GM18867 (cell line): ENCODE data around the gene ADCY7.
A peak's percentile ranks its signal among the peaks of the same experiment; 100 is the strongest.
"Not testable (repeated sequence)": the region's sequence is repeated elsewhere in the genome, so short reads cannot be mapped to it uniquely, and the experiment has no call there.

ENCODE experiments used
- ATAC-seq: cut with Tn5 transposase; IDR thresholded peaks from one replicate; pipeline ENCODE4 v1.9.1; 2021; ENCODE audit warnings: mild to moderate bottlenecking, moderate library complexity; ENCODE audit not compliant: unreplicated experiment

The ADCY7 gene

DNA sequence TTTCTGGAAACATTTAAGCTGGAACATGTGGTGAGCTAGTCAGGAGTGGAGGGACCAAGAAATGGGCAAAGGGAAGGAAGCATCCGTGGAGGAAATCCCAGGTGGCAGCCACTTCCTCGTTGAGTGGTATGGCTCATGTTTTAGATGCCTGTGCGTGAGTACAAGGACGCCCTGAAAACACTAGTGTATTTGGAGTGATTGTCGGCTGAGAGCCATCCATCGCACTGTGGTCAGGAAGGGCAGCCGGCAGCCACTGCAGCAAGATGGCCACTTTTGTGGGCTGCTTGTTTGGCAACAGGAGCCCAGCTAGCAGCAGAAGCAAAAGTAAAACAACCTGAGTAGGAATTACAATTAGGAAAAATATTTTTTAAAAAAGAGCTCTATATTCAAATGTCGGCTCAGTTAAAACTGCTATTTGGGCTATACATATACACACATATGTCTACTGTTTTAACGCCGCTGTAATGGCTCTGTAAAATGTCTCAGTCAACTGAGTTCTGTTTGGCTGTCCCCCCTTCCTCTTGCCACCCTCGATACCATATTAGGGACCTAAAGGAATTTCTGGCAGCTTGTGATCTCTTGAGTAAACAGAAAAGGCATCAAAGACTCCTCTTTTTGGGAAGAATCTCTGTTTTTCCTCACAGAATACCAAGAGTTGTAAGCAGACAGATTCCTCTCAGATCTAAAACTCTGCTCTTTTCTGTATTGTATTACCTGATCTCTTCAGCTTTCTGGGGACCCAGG lies 63.3 kb downstream of the ADCY7 start:
- ATAC-seq: no peak

DNA sequence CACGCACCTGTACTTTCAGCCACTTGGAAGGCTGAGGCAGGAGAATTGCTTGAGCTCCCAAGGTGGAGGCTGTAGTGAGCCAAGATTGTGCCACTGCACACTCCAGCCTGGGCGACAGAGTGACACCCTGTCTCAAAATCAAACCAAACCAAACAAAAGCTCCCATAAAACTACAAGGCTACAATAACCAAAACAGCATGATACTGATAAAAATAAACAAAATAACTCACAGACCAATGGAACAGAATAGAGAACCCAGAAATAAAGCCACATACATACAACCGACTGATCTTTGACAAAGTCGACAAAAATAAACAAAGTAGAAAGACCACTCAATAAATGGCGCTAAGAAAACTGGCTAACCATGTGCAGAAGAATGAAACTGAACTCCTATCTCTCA lies 65.2 kb downstream of the ADCY7 start:
- ATAC-seq: no peak

DNA sequence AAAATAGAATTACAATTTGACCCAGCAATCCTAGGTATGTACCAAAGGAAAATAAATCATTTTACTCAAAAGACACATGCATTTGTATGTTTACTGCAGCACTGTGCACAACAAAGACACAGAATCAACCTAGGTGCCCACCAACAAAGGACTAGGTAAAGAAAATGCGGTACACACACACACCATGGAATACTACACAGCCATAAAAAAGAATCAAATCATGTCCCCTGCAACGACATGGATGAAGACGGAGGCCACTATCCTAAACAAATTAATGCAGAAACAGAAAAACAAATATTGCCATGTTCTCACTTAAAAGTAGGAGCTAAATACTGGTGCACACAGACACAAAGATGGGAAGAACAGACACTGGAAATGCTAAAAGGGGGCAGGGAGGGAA lies 66.2 kb downstream of the ADCY7 start:
- no peak for ATAC-seq

DNA sequence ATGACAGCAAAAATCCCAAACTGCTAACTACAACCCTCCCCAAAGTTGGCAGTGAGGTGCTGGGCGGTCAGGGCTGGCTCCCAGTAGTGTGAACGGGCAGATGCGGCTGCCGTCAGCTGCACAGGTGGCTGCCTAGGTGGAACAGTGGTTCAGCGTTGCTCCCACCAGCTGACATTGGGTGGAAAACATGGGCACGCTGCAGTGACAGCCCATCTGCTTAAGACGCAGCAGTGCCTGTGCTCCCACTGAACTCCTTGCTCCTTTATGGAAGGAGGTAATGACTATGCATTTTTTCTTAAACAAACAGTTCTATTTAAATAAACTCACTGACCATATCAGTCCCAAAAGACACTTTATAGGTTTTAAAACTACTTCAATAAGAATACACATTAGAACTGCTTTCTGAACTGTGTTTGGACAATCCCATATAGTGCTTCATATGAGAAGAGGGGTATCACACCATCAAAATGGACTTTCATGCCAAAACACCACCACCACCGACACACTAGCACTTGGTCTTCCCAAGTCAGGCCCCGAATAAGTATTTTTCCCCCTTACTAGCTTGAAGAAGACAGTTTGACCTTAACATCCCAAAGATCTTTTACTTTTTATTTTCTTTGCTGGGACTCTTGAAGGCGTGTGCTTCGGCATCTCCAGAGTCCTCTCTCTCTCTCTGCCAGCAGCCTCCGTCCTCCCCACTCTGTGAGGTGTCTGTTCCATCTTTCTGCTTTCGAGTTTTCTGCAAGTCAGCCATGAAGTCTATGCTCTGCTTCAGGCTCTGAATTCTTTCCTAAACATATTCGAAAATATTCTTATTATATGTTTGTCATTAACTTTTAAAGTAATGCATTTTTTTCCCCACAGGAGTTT lies 68.0 kb downstream of the ADCY7 start:
- ATAC-seq: no peak

DNA sequence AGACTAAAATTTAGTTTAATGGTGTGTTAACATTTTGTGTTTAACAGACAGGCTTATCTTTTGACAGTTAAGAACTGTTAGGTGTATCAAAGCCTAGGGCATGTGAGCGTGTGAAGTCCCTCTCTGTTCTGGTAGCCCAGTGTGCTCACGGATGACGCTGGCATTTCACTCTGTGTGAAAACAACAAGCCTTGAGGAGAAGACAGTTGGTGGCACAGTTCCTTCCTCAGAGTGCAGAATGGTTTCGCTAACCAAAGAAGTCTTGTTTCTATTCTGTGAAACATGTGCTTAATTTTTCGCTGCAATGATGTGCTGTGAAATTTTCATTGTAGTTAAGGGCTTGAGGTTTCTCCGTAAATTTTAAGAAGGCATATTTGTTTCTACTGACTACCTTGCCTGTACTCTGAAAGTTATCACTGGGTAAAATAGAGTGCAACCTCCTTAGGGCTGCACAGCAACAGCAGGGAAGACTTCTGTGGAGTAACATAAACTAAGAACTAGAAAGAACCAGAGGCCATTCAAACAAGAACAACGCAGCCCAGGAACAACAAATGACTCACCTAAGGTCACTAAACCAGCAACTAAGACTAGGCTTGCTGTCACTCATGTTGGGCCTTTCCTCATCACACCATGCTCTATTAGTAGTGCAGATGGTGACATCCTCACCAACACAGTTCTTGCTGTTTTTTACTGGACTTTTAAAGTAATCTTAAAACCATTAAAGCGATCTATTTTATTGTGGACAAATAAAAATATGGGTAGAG lies 69.0 kb downstream of the ADCY7 start:
- peak; percentile 73 for ATAC-seq

DNA sequence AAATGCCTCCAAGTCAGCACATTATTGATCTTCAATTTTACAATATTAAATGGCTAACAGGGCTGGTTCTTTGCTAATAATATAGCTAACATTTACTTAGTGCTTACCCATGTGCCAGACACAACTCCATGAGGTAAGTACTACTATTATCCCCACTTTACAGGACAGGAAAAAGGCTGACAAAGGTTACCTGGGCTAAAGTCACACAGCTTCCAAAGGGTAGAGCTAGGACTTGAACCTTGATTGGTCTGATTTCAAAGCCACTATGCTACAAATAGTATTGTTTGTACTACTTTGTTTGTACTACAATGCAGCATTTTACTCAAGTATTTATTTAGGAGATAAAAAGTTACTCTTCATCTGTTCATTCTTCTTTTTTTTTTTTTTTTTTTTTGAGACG lies 70.5 kb downstream of the ADCY7 start:
- ATAC-seq: no peak

DNA sequence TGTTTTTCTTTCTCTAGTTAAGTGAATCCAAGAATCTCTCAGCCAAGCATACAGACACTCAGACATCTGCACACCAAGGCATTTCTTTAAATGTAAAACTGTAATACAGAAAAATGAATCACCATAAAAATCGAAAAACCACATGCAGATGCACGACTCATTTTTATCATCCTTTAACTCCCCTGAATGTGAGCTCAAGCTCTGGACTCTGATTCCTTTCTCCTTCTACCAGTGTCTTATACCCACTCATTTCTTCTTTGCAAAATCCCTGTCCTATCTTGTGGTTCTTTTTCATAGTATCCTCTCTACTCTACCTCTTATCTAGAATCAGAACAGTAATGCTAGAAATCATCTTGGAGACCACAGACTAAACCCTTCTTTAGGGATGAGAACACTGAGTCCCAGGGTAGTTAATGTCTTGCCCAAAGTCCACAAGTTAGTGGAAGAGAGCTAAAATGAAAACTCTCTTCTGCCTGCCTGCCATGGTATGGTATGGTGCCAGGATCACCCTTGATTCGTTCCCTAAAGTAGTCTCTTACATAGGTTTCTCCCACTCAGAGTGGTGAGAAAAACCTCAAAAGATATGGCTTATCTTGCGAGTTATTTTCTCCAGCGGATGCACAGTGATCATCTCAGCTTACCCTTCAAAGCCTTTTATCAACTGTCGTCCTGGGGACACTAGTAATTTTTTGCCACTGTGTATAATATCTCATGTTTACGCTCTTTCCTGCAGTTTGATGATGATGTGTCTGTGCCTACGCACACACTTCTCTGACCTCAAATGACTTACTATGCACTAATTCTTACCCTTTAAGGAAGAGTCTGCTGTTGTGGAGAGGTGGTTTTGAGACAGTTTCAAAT lies 72.2 kb downstream of the ADCY7 start:
- ATAC-seq: no peak

DNA sequence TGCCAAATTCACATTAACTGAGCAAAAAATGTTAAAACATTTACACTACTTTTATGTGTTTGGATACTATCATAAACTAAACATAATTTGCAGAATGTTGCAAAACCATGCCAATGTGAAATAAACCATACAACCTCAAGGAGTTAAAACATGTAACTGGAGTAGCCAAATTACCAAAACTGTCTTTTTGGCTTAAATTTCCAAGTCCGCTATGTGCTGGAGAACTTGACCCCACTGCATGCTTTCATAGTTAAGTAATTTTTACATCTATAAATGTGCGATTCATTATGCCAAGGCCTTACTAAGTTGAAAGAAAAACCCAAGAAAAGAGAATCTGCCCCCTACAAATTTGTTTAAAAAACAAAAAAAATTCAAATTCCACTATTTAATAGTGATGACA lies 74.2 kb downstream of the ADCY7 start:
- ATAC-seq: no peak

DNA sequence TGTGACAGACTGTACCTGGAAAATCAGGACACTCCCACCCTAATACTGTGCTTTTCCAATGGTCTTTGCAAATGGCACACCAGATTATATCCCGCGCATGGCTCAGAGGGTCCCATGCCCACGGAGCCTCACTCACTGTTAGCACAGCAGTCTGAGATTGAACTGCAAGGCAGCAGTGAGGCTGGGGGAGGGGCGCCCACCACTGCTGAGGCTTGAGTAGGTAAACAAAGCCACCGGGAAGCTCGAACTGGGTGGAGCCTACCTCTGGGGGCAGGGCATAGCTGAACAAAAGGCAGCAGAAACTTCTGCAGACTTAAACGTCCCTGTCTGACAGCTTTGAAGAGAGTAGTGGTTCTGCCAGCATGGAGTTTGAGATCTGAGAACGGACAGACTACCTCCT lies 77.2 kb downstream of the ADCY7 start:
- ATAC-seq: not testable (repeated sequence)

DNA sequence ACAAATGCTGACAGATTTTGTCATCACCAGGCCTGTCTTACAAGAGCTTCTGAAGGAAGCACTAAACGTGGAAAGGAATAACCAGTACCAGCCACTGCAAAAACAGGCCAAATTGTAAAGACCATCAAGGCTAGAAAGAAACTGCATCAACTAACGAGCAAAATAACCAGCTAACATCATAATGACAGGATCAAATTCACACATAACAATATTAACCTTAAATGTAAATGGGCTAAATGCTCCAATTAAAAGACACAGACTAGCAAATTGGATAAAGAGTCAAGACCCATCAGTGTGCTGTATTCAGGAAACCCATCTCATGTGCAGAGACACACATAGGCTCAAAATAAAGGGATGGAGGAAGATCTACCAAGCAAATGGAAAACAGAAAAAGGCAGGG lies 78.9 kb downstream of the ADCY7 start:
- not testable (repeated sequence) for ATAC-seq

DNA sequence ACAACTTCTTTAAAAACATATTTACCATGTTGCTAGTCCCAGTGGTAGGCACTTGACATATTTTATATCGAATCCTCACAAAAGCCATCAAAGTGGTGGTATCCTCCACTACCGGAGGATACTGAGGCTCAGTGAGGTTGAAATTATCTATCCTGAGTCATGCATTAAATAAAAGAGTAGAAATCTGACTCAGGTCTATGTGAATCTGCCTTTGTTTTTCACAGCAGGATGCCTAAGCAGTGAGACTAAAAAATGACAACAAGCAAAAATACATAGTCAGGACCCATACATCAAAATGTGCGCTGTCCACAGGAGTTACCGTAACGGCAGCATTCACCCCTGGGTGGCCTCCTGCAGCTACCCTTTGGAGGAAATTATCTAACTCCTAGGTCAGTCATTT lies 84.8 kb downstream of the ADCY7 start:
- no peak for ATAC-seq

DNA sequence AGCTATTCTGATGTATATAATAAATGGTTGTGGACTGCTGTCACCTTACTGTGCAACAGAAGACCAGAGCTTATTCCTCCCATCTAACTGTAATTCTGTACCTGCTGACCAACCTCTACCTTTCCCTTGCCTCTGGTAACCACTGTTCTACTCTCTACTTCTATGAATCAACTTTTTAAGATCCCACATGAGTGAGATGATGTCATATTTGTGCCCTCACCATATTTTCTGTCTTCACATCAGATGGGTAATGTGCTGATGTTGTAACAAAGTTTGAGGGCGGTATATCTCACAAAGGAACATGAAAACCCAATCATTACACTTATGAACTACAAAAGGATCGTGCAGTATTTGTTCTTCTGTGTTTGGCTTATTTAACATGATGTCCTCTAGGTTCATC lies 85.6 kb downstream of the ADCY7 start:
- no peak for ATAC-seq

DNA sequence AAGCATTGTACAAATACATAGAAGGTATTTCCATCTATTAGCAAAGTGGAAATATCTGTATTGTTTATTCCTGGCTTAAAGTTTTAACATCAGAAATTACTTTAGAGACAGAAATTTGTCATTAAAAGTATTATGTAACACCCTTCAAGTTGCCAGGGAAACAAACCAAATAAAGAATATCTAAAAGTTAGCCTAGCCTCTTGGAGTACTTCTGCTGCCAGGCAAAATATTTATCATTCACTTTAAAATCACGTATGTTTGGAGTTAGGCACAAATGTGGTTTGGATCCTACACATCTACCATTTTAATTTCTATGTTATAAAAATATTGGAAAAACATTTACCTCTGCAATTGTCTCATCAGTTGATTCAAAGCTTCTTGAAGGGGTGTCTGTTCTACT lies 87.7 kb downstream of the ADCY7 start:
- no peak for ATAC-seq

DNA sequence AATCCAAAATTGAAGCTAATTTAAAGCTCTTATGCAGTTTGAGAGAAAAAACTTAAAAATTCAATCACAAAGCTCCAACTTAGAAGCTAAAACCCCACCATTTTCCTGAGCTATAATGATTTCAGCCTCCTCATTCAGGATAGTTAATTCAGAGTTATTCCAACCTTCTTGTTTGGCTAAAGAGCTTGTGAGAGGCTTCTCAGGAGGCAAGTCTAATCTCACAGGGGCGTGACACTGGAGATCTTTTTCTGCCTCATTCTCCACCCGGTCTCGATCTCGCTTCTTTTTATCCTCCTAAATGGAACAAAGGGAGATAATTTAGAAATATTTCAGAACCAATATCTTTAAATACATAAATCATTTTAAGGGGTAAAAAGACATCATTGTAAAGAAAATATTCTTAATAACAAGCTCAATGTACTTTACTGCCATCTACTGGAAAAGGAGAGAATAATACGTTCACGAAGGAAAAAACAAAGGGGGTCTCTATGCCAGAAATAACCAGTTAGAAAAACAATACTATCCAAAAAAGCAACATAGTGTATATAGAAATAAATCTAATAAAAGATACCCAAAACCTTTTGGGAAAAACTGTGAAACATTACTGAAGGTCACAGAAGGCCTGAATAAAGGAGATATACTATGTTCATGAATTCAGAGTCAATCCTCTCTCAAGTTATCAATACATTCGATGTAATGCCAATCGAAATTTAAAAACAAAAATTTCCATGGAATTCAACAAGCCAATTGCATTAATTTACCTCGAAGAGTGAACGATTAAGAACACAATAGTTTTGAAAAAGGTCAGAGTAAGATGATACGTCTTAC lies 88.5 kb downstream of the ADCY7 start:
- no peak for ATAC-seq

DNA sequence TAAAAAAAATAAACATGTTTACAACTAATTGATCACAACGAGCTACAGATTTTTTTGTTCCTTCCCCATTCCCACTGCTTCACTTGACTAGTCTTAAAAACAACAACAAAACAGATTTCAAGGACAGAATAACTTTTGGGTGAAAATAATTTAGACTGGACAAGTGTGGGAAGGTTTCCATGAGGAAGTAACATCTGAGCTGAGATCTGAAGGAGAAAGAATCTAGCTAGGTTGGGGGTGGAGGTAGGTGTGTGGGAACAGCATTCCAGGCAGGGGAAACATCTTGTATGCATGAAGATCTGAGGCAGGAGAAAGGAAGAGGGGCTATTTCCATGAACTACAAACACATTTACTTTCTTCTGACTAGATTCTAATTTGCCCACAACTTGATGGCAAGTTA lies 93.3 kb downstream of the ADCY7 start:
- ATAC-seq: no peak

DNA sequence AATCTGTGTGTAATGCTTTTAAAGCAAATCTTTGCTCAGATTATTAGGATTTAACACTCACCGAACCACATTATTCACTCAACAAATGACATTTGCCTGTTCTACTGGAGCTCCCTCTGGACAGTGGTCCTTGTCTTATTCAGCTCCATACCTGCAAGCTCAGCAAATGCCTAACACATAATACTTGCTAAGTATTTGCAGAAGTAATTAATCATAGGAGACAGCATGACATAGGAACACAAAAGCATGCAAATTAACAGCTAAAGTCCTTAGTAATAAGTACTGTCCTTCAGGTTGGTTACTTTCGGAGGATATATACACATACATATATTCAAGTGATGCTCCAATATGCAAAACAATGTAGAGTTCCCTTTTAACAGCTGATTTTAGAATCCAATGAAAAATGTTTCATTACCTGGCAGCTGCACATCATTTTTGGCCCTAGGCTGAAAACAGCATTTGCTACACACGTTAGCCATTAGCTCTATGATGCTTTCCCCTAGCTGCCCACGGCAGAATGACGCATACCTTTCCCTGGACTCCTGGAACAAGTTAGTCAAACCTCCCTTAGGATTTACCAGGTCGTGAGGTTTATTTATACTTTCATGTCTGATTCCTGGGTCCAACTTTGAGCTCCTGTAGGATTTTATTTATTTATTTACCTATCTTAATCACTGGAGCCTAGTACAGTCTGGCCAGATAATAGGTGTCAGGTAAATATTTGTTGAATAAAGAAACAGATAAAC lies 93.9 kb downstream of the ADCY7 start:
- ATAC-seq: no peak

DNA sequence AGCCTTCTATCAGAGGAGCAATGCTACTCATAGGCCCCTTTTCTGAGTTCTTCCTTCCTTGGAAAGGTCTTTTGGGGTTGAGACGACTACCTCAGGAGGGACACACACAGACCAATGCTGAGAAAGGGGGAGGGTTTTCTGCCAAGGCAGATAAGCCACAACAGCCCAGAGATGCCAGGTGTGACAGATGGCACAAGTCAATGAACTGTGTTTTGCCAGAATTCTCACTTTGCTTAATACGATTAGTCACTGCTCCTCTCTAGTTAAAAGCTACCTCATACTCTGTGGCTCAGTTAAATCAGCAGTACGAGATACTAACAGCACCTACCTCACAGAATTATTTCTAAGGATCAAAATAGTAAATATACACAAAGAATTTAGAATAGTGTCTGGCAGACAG lies 94.4 kb downstream of the ADCY7 start:
- ATAC-seq: no peak

DNA sequence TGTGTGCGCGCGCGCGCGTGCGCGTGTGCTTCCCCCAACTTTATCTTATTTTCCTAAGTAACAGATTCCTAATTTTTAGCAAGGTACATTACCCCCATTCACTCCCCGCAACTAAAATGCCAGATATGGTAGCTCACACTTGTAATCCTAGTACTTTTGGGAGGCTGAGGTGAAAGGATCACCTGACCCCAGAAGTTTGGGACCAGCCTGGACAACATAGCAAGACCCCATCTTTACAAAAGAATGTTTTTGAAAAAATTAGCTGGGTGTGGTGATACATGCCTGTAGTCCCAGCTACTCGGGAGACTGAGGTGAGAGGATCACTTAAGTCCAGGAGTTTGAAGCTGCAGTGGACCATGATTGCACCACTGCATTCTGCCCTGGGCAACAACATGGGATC lies 97.3 kb downstream of the ADCY7 start:
- ATAC-seq: no peak
